GM10248 (cell line): ENCODE measurements around the gene VEGFB.
A peak's percentile ranks its signal among the peaks of the same experiment; 100 is the strongest.

Experiments
- CTCF ChIA-PET: fragments of 300-600 bp; sonication (Branson Sonifier 250); formaldehyde crosslinking; extraction: SDS; loops from one replicate; lab custom pipeline; 2021; ENCODE audit warnings: antibody characterized with exemption; lab: Yijun Ruan, JAX
- POLR2A ChIA-PET: fragments of 350-650 bp; sonication (Branson Sonifier 250); formaldehyde crosslinking; extraction: SDS; loops from one replicate; lab custom pipeline; 2020; ENCODE audit warnings: antibody characterized with exemption; lab: Yijun Ruan, JAX
- DNase-seq: peaks from one replicate; pipeline ENCODE4 v3.0.0; 2012; ENCODE audit errors: extremely low spot score
- TF ChIP-seq, protein P1 (sequence below): IDR thresholded peaks from 2 replicates; pipeline ENCODE4 v1.5.1; 2012; ENCODE audit warnings: mild to moderate bottlenecking, low read depth; ENCODE audit errors: extremely low read depth, missing control alignments, control extremely low read depth

VEGFB gene

DNA sequence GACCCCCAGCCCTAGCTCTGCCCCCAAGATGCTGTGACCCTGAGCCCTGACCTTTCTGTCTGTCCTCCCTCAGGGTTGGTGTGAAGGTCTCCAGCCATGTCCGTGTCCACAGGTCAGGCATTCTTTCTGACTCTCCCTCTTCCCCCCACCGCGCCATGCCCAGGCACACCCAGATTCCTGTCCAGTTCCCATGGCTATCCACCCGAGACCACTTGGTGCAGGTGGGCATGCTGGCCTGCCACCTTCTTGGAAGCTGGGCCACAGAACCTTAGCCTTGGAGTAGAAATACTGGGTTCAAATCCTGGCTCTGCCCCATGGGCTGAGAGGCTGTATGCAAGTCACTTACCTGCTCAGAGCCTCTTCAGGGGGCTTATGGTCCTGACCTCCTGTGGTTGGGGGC is 14.7 kb downstream of the VEGFB start:
- ChIA-PET CTCF (interaction anchor here (0.9 to 4.6 kb wide), 6 partner anchors 13 to 54 kb away, joined by 4 to 134 read pairs (median 17); partner anchors contain the start of genes CATSPERZ, ESRRA and FERMT3), POLR2A (interaction anchor here (0.6 kb wide), 1 partner anchor 21 kb away, joined by 3 read pairs; no protein-coding TSS in a partner anchor)
- TF ChIP-seq, protein P1, sequence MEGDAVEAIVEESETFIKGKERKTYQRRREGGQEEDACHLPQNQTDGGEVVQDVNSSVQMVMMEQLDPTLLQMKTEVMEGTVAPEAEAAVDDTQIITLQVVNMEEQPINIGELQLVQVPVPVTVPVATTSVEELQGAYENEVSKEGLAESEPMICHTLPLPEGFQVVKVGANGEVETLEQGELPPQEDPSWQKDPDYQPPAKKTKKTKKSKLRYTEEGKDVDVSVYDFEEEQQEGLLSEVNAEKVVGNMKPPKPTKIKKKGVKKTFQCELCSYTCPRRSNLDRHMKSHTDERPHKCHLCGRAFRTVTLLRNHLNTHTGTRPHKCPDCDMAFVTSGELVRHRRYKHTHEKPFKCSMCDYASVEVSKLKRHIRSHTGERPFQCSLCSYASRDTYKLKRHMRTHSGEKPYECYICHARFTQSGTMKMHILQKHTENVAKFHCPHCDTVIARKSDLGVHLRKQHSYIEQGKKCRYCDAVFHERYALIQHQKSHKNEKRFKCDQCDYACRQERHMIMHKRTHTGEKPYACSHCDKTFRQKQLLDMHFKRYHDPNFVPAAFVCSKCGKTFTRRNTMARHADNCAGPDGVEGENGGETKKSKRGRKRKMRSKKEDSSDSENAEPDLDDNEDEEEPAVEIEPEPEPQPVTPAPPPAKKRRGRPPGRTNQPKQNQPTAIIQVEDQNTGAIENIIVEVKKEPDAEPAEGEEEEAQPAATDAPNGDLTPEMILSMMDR, result no peak
- DNase-seq, result no peak

DNA sequence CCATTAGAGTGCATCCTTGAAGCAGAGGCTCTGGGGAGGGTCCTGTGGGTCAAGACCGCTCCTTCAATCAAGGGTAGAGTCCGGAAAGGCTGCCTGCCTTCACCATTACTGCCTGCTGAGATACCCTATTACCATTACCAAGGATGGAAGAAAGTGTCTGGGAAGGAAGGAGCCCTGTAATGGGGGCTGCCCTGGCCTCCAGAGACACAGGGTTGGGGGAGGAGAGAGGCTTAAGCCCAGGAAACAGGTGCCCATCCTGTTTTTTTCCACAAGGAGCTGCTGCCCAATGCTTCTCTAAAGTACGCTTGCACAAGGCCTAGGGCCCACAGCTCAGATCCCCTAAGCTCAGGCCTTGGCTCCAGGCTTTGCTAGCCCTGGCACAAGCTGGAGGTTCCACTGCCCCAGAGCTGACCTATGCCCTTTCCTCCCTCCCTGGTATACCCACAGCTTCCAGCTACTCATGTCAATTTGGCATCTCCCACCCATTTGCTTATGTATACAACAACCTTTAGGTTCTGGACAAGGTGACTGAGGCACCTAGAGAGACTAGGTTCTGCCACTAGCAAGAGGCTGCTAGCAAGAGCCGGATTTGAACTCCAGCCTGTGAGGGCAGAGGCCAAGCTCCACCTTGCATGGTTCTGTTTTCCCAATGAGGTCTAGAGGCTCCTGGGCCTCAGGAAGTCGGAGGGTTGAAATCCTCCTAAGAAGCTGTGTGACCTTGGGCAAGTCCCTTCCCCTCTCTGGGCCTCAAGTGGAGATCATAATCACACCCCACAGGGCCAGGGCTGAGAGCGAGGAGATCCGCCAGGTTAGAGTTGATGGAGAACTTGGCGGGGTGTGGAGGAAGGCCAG is 15.4 kb downstream of the VEGFB start:
- TF ChIP-seq, protein P1, result no peak
- ChIA-PET POLR2A (no interaction called here), CTCF (interaction anchor here (0.8 to 4.6 kb wide), 17 partner anchors 9 to 83 kb away, joined by 3 to 134 read pairs (median 5); partner anchors contain the start of genes CATSPERZ, ESRRA, FERMT3 and FKBP2)
- DNase-seq, result no peak

DNA sequence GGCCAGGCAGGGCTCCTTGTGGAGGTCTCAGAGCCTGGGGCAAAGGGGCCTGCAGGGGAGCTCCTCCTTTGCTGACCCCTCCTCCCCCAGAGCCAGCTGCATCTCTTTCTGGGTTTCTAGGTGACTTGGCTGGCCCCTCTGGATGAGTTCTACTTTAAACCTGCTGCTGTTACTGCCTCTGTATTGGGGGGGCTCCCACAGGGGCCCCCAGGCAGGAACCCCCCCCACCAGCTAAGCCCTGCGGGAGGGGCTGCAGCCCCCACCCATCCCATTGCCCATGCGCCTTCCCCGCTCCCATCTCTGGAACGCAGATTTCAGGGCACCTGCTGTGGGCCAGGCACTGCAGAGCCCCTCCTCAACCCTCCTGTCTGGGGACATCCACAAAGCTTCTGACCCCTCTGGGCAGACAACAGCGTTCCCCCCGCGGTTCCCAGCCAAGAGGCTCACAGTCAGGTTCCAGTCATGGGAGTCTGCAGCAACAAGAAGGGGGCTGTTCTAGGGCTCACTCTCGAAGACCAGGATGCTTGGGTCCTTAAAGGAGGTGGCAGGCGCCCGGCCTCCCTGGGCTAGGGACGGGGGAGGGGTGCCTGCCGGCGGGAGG is 16.1 kb downstream of the VEGFB start:
- CTCF ChIA-PET, result interaction anchor here (0.7 to 4.6 kb wide), 18 partner anchors 9 to 82 kb away, joined by 3 to 134 read pairs (median 4); partner anchors contain the start of genes CATSPERZ, ESRRA, FERMT3 and FKBP2
- TF ChIP-seq, protein P1, result no peak
- no peak for DNase-seq
- POLR2A ChIA-PET, result interaction anchor here (0.5 kb wide), 1 partner anchor 529 kb away, joined by 3 read pairs; no protein-coding TSS in a partner anchor

DNA sequence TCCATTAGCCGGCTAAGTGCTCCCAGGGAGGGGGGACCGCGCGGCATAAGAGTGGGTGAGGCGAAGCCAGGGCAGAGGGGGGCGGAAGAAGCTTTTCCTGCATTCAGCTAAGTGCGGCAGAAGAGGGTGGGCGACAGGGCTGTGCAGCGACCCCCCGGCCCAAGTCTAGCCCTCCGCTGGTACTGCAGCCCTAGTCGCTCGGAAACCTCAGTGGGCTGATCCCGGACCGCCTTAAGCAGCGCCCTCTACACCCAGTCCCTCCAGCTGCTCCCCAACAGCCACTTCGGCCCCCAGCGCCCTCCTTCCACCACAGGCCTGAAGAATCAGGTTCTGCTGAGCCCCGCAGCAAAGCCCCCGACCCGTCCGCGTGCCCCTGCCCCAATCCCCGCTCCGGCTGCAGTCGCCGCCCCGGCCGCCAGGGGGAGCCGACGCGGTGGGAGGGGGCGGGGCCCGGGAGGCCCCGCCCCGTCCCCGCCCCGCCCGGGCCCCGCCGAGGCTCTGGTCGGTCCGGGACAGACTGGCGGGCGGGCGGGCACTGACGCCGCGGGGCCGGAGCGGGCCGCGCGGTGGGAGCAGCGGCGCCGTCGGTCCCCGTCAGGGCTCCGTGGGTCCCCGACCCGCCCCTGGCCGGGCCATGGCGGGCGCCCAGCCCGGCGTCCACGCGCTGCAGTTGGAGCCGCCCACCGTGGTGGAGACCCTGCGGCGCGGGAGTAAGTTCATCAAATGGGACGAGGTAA is 16.8 kb downstream of the VEGFB start, which contains the start of gene PLCB3:
PLCB3 (plus strand) TSS at position 515 of the 737 bp plus-strand sequence; CDS start at position 635, 120 bp downstream.
- ChIA-PET CTCF (interaction anchor here (0.7 to 4.6 kb wide), 23 partner anchors 10 to 81 kb away, joined by 3 to 134 read pairs (median 4); partner anchors contain the start of genes BAD, CATSPERZ, ESRRA and FERMT3), POLR2A (interaction anchor here (1.3 kb wide), 1 partner anchor 20 kb away, joined by 4 read pairs; no protein-coding TSS in a partner anchor)
- TF ChIP-seq, protein P1, result peak; percentile 72
- peak; percentile 91 for DNase-seq

DNA sequence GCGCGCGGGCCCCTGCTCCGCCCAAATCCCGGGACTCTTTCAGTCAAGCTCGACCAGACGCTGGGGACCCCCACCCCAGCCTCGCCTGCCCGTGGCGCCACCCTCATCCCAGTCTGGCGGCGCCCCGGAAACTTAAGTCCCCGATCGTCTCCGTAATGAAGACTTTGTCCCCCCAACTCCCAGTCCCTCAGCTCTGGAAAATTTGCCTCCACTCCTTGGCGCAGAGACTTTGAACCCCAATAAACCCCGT is 17.3 kb downstream of the VEGFB start:
- POLR2A ChIA-PET, result interaction anchor here (1.3 kb wide), 1 partner anchor 20 kb away, joined by 4 read pairs; no protein-coding TSS in a partner anchor
- TF ChIP-seq, protein P1, result no peak
- CTCF ChIA-PET, result interaction anchor here (0.8 to 4.6 kb wide), 15 partner anchors 11 to 64 kb away, joined by 3 to 134 read pairs (median 4); partner anchors contain the start of genes BAD, CATSPERZ, FERMT3 and FKBP2
- DNase-seq, result no peak
